Measurements from ENCODE around the gene SLC44A5. TPM values are rescaled to one million over a fixed set of nuclear protein-coding genes. Genes with fewer than 3 reads are reported as not detected.
"Not testable (repeated sequence)": the region's sequence is repeated elsewhere in the genome, so short reads cannot be mapped to it uniquely, and the experiment has no call there.

Gene SLC44A5
- total RNA-seq, 1 donor from 2014 or later = 0.21 TPM

DNA sequence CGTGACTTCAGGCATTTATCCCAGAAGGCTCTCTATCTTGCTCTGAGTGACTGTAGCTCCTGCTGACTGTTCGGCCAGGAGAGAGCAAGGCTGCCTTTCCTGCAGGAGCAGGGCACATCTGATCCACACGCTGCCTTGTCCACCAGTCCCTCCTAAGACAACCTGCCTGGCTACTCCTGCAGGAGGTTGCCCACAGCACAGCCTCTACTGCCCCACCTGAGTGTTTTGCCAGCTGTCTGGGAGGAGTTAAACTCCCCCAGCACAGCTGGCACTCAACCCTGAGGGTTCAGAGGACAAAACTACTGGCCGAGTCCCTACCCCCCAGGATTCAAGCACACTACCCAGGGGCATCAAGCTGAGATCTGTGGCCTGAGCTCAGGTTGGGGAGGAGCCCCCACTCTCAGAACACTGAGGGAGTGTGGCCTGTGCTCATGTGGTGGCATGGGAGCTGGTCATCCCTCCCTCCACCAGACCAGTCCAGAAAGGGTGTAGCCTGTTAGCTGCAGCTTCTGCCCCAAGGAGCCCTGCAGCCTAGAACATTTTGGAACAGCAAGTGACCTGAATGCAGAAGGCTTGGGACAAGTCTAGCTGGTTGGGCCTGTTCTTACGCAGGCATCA is 237.3 kb downstream of the SLC44A5 start:
- Mint-ChIP-seq H3K4me1 (ENCODE audit: unreplicated experiment) (no peaks in the 10 kb centered on the region), H3K27me3 (ENCODE audit: unreplicated experiment) (no peaks in the 10 kb centered on the region), H3K27ac (ENCODE audit: unreplicated experiment) (no peak overlapping the region), H3K4me3 (ENCODE audit: unreplicated experiment) (no peak overlapping the region), H3K9me3 (ENCODE audit: unreplicated experiment) (peaks cover 9% of the 10 kb centered on the region), H3K36me3 (ENCODE audit: unreplicated experiment) (no peaks in the 10 kb centered on the region)
- TF ChIP-seq, protein P1, sequence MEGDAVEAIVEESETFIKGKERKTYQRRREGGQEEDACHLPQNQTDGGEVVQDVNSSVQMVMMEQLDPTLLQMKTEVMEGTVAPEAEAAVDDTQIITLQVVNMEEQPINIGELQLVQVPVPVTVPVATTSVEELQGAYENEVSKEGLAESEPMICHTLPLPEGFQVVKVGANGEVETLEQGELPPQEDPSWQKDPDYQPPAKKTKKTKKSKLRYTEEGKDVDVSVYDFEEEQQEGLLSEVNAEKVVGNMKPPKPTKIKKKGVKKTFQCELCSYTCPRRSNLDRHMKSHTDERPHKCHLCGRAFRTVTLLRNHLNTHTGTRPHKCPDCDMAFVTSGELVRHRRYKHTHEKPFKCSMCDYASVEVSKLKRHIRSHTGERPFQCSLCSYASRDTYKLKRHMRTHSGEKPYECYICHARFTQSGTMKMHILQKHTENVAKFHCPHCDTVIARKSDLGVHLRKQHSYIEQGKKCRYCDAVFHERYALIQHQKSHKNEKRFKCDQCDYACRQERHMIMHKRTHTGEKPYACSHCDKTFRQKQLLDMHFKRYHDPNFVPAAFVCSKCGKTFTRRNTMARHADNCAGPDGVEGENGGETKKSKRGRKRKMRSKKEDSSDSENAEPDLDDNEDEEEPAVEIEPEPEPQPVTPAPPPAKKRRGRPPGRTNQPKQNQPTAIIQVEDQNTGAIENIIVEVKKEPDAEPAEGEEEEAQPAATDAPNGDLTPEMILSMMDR (IDR thresholded peaks at IDR 0.05) = no peak
- no peak for DNase-seq (ENCODE audit: extremely low spot score, unreplicated experiment)

DNA sequence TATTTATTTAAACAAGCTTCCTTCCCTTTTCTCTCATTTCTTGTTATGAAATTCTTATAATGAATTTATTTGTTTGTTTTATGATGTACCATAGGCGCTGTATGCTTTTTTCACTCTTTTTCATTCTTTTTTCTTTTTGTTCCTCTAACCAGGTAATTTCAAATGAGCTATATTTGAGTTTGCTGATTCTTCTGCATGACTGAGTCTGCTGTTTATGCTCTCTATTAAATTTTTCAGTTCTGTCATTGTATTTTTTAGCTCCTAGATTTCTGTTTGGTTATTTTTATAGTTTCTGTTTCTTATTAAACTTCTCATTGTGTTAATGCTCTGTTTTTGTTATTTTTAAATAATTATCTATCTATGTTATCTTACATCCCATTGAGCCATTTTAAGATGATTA is 244.3 kb downstream of the SLC44A5 start:
- Mint-ChIP-seq H3K4me1 (ENCODE audit: unreplicated experiment) (no peaks in the 10 kb centered on the region), H3K4me3 (ENCODE audit: unreplicated experiment) (no peak overlapping the region), H3K27me3 (ENCODE audit: unreplicated experiment) (no peaks in the 10 kb centered on the region), H3K9me3 (ENCODE audit: unreplicated experiment) (peaks cover 17% of the 10 kb centered on the region), H3K27ac (ENCODE audit: unreplicated experiment) (no peak overlapping the region), H3K36me3 (ENCODE audit: unreplicated experiment) (no peaks in the 10 kb centered on the region)
- DNase-seq (ENCODE audit: extremely low spot score, unreplicated experiment) = no peak
- TF ChIP-seq, protein P1 (IDR thresholded peaks at IDR 0.05) = no peak

DNA sequence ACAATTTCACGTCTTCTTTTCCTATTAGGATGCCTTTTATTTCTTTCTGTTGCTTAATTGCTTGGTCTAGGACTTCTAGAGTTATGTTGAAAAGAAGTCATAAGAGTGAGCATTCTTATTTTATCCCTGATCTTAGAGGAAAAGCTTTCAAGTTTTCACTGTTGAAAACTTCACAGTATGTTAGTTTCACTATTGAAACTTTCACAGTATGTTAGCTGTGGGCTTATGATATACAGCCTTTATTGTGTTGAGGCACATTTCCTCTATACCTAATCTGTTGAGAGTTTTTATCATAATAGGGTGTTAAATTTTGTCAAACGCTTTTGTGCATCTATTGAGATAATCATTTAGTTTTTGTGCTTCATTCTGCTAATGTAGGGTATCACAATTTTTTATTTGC is 249.7 kb downstream of the SLC44A5 start:
- Mint-ChIP-seq H3K4me1 (ENCODE audit: unreplicated experiment) (no peaks in the 10 kb centered on the region), H3K9me3 (ENCODE audit: unreplicated experiment) (peaks cover 6% of the 10 kb centered on the region), H3K36me3 (ENCODE audit: unreplicated experiment) (no peaks in the 10 kb centered on the region), H3K4me3 (ENCODE audit: unreplicated experiment) (no peak overlapping the region), H3K27me3 (ENCODE audit: unreplicated experiment) (no peaks in the 10 kb centered on the region), H3K27ac (ENCODE audit: unreplicated experiment) (no peak overlapping the region)
- DNase-seq (ENCODE audit: extremely low spot score, unreplicated experiment) = no peak
- TF ChIP-seq, protein P1 (IDR thresholded peaks at IDR 0.05) = no peak

DNA sequence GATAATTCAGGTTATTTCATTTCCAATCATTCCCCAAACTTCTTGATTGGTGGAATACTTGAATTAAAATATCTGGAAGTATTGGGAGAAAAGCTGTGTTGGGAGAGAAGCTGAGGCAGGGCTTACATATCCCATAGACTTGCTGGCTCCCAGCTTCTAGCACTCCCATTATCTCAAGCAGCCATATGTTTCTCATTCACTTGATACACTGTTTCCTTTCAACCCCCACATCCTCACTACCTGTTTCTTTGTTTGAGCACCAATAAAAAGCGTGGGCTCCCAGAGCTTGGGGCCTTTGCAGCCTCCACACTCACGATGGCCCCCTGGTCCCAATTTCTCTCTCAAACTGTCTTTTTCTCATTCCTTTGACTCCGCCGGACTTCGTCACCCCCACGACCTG is 256.6 kb downstream of the SLC44A5 start:
- not testable (repeated sequence) for H3K27ac Mint-ChIP-seq (ENCODE audit: unreplicated experiment)

DNA sequence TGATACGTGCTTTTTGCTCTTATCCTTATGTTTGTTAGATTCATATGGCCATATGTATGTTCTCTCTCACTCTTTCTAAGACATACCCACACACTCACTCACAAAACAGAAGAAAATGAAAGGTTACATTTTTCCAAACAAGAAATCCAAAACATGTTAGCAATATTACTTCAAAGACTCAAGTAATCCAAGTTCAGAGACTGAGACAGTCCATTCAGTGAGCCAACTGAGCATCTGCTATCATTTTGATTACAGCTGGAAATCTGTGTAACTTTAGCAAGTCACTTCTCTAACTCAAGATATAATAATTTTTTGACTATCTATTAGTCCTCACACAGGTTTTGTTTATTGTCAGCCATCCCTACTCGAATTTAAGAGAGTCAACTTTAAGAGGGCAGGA is 257.9 kb downstream of the SLC44A5 start:
- H3K36me3 Mint-ChIP-seq (ENCODE audit: unreplicated experiment) = no peaks in the 10 kb centered on the region
- H3K27ac Mint-ChIP-seq (ENCODE audit: unreplicated experiment) = no peak overlapping the region
- H3K27me3 Mint-ChIP-seq (ENCODE audit: unreplicated experiment) = no peaks in the 10 kb centered on the region
- DNase-seq (ENCODE audit: extremely low spot score, unreplicated experiment) = no peak
- peaks cover 5% of the 10 kb centered on the region for H3K9me3 Mint-ChIP-seq (ENCODE audit: unreplicated experiment)
- TF ChIP-seq, protein P1 (IDR thresholded peaks at IDR 0.05) = no peak
- H3K4me3 Mint-ChIP-seq (ENCODE audit: unreplicated experiment) = no peak overlapping the region
- no peaks in the 10 kb centered on the region for H3K4me1 Mint-ChIP-seq (ENCODE audit: unreplicated experiment)

More for the DNA sequence above, 256.6 kb downstream of the SLC44A5 start:
- not testable (repeated sequence) for H3K4me3 Mint-ChIP-seq (ENCODE audit: unreplicated experiment); H3K4me1 Mint-ChIP-seq (ENCODE audit: unreplicated experiment); H3K27me3 Mint-ChIP-seq (ENCODE audit: unreplicated experiment); H3K36me3 Mint-ChIP-seq (ENCODE audit: unreplicated experiment); DNase-seq (ENCODE audit: extremely low spot score, unreplicated experiment); H3K9me3 Mint-ChIP-seq (ENCODE audit: unreplicated experiment)
